Breast epithelium (tissue), 3 donors: Measurements from ENCODE around the gene MDFI.

Experiments
- CTCF ChIP-seq, 3 donors: fragments of 450-650 bp; IDR thresholded peaks; one replicate each; pipeline ENCODE4 v1.5.1; 2016 to 2017; ENCODE audit warnings: antibody characterized with exemption in 3 of 3, mild to moderate bottlenecking in 3 of 3, moderate library complexity in 3 of 3
- POLR2A ChIP-seq: fragments of 450-650 bp; IDR thresholded peaks from one replicate; pipeline ENCODE4 v1.6.1; 2016; ENCODE audit warnings: antibody characterized with exemption, mild to moderate bottlenecking, moderate library complexity
- POLR2AphosphoS5 ChIP-seq, 3 donors: sonication (generic); formaldehyde crosslinking; IDR thresholded peaks; one replicate each; pipeline ENCODE4 v1.6.1; 2017; ENCODE audit warnings: antibody characterized with exemption in 3 of 3

GRCh38 chr6:41642960-41643898 is 5.0 kb downstream of the MDFI start:
- no peak for TF ChIP-seq CTCF (IDR thresholded peaks at IDR 0.05)
- no peak for TF ChIP-seq POLR2A
- TF ChIP-seq POLR2AphosphoS5 (IDR thresholded peaks at IDR 0.05), result no peak
